Uterus (tissue), 4 donors: ENCODE results near the gene LRRC26. TPM values are rescaled to one million over a fixed set of nuclear protein-coding genes. Genes with fewer than 3 reads are reported as not detected.

ENCODE experiments used
- DNase-seq, 2 donors: peaks; one replicate each; pipeline ENCODE4 v3.0.0-alpha.2; 2019 to 2020
- H3K27ac ChIP-seq, 2 donors: fragments of 200-600 bp; sonication (generic); 1 replicate in 1 of 2; 2 replicates in 1 of 2; pipeline ENCODE4 v1.5.1; 2016 to 2018
- H3K27me3 ChIP-seq, 2 donors: fragments of 200-600 bp; sonication (generic); one replicate each; pipeline ENCODE4 v1.5.1; 2018 to 2019; ENCODE audit warnings: control low read depth in 1 of 2
- H3K36me3 ChIP-seq, 2 donors: fragments of 200-600 bp; sonication (generic); one replicate each; pipeline ENCODE4 v1.5.1; 2019; ENCODE audit warnings: control low read depth in 1 of 2
- H3K4me1 ChIP-seq, 2 donors: fragments of 200-600 bp; sonication (generic); one replicate each; pipeline ENCODE4 v1.5.1; 2018 to 2019; ENCODE audit warnings: control low read depth in 1 of 2
- H3K4me3 ChIP-seq, 2 donors: fragments of 200-600 bp; sonication (generic); 1 replicate in 1 of 2; 2 replicates in 1 of 2; pipeline ENCODE4 v1.5.1; 2018 to 2019; ENCODE audit warnings: mild to moderate bottlenecking in 1 of 2
- H3K9me3 ChIP-seq, 2 donors: fragments of 200-600 bp; sonication (generic); one replicate each; pipeline ENCODE4 v1.5.1; 2019; ENCODE audit warnings: control low read depth in 1 of 2
- POLR2A ChIP-seq, 2 donors: fragments of 450-650 bp; IDR thresholded peaks; one replicate each; pipeline ENCODE4 v1.6.1; 2016; ENCODE audit warnings: antibody characterized with exemption in 2 of 2, mild to moderate bottlenecking in 1 of 2, moderate library complexity in 1 of 2
- intact Hi-C: fragments of 100-400 bp; cut with DNase I; formaldehyde crosslinking; loops from one replicate; pipeline ENCODE4 v1.15.1; 2023; ENCODE audit warnings: low total_unique reads
- total RNA-seq, 4 donors: library from RNA; depleted of rRNA in 3 of 4; stranded (reverse); fragments of >200 nt in 3 of 4; gene quantifications; one replicate each; pipeline versions ENCODE4 v1.1.0 to v1.2.4, GENCODE V29; 2014 to 2023
- TF ChIP-seq, protein P1 (sequence below), 4 experiments: fragments of 200-600 bp in 2 of 4; fragments of 450-650 bp in 2 of 4; sonication (generic) in 2 of 4; IDR thresholded peaks; one replicate each; pipeline ENCODE4 v1.5.1; 2016 to 2019; ENCODE audit warnings: antibody characterized with exemption in 4 of 4, mild to moderate bottlenecking in 2 of 4, moderate library complexity in 1 of 4
- donor health status: DM: yes; HTN: yes; CAD: no.

Gene LRRC26
- total RNA-seq, 4 donors from 2014 or later = 0.29 TPM; not detected in 3

DNA sequence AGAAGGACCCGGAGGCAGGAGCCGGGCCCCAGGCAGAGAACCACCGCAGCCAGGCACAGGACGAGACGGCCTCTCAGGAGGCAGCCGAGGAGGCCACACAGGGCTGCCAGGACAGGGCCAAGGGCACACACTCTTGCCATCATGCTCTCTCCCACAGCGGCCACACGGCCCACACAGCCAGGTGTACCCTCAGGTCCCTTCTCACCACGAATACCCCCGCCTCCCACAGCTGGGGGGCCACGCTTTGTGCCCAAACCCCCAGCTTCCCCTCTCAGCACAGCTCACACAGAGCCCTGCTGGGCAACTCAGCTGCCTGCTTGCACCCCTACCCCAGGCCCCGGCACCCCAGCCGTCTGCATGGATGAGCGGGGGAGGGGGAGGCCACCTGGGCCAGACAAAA is 23.9 kb upstream of the LRRC26 start:
- H3K36me3 ChIP-seq = no peaks in the 10 kb centered on the region
- no peaks in the 10 kb centered on the region for H3K9me3 ChIP-seq

DNA sequence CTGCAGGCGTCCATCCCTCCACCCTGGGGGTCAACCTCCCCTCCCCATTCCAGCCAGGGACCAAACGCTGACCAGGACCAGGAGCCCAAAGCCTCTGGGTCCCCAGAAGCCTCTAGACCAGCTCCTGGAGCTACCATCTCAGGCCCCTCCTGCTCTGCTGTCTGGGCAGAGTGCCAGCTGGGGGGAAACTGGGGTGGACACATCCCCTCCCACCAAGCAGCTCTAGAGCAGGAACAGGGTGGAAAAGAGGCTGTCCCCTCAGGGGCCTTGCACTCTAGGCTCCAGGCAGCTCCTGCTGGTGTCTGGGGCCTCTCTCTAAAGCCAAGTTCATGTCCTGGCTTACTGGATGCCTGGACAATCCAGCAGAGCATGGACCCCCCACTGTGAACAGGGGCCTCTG is 23.0 kb upstream of the LRRC26 start:
- Histone ChIP-seq H3K27ac (no peak overlapping the region), H3K4me3 (no peak overlapping the region), H3K9me3 (no peaks in the 10 kb centered on the region), H3K4me1 (peaks cover 5 to 9% of the 10 kb centered on the region in 2 donors), H3K36me3 (no peaks in the 10 kb centered on the region), H3K27me3 (no peaks in the 10 kb centered on the region)
- no peak for DNase-seq
- intact Hi-C loops = no loop called here
- TF ChIP-seq POLR2A (IDR thresholded peaks at IDR 0.05) = no peak

More for the DNA sequence above, 23.9 kb upstream of the LRRC26 start:
- no peaks in the 10 kb centered on the region for H3K27me3 ChIP-seq
- no peak for TF ChIP-seq POLR2A (IDR thresholded peaks at IDR 0.05)
- TF ChIP-seq, protein P1, sequence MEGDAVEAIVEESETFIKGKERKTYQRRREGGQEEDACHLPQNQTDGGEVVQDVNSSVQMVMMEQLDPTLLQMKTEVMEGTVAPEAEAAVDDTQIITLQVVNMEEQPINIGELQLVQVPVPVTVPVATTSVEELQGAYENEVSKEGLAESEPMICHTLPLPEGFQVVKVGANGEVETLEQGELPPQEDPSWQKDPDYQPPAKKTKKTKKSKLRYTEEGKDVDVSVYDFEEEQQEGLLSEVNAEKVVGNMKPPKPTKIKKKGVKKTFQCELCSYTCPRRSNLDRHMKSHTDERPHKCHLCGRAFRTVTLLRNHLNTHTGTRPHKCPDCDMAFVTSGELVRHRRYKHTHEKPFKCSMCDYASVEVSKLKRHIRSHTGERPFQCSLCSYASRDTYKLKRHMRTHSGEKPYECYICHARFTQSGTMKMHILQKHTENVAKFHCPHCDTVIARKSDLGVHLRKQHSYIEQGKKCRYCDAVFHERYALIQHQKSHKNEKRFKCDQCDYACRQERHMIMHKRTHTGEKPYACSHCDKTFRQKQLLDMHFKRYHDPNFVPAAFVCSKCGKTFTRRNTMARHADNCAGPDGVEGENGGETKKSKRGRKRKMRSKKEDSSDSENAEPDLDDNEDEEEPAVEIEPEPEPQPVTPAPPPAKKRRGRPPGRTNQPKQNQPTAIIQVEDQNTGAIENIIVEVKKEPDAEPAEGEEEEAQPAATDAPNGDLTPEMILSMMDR (IDR thresholded peaks at IDR 0.05) = no peak
- no peak overlapping the region for H3K27ac ChIP-seq
- no peak for DNase-seq
- H3K4me3 ChIP-seq = no peak overlapping the region
- peaks cover 5 to 14% of the 10 kb centered on the region in 2 donors for H3K4me1 ChIP-seq
- intact Hi-C loops = no loop called here

DNA sequence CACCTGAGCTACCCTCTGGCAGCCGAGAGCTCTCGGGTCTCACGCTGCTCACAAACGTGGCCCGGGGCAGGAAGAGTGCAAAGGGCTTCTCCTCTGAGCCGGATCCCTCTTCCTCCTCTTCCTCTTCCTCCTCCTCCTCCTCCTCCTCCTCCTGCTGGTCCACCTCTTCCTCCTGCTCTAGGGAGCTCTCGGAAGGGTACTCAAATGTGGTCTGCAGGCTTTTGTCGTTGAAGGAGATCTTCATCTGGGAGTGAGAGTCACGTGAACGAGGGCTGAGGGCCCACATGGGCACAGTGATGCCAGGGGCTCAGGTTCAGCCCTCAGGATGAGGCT is 22.6 kb upstream of the LRRC26 start:
- no peaks in the 10 kb centered on the region for H3K9me3 ChIP-seq
- intact Hi-C loops = no loop called here
- DNase-seq = no peak
- H3K36me3 ChIP-seq = no peaks in the 10 kb centered on the region
- no peak for TF ChIP-seq POLR2A (IDR thresholded peaks at IDR 0.05)
- TF ChIP-seq, protein P1 (IDR thresholded peaks at IDR 0.05) = no peak
- H3K4me1 ChIP-seq = peaks cover 5 to 10% of the 10 kb centered on the region in 2 donors
- no peak overlapping the region for H3K4me3 ChIP-seq
- H3K27me3 ChIP-seq = no peaks in the 10 kb centered on the region
- no peak overlapping the region for H3K27ac ChIP-seq

DNA sequence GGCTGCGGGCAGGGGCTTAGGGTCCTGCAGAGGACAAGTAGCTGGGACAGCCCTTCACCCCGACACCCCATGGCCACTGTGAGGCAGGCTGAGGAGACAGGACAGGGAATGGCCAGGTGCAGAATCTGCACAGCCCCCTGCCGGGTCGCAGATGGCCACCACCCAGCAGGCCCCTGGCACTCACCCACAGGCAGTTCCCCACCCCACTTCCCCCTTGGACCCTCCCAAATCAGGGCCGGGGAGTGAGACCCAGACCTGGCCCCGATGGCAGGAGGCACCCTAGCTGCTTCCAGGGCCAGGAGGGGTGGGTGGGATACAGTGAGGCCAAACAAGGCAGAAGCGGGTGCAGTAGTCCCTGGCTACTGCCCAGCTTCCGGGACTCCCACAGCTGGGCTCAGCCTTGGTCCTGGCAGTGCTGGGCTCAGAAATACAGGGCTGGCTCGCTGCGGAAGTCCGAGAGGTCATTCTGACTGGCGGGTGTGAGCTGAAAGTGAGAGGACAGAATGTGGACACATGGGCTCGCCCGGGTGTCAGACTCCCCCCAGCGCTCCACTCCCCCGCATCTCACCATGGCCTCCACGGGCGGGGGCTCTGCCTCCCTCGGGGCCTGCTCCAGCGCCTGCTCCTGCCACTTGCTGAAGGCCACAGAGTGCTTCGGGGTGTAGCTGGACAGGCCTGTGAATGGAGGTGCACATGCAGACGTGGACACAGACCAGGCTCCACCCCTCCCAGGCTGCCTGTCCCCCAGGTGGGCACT is 22.0 kb upstream of the LRRC26 start:
- H3K4me3 ChIP-seq = no peak overlapping the region
- intact Hi-C loops = no loop called here
- TF ChIP-seq POLR2A (IDR thresholded peaks at IDR 0.05) = no peak
- TF ChIP-seq, protein P1 (IDR thresholded peaks at IDR 0.05) = no peak
- no peaks in the 10 kb centered on the region for H3K27me3 ChIP-seq
- no peak overlapping the region for H3K27ac ChIP-seq
- H3K4me1 ChIP-seq = peaks cover 7 to 16% of the 10 kb centered on the region in 2 donors
- no peaks in the 10 kb centered on the region for H3K36me3 ChIP-seq
- H3K9me3 ChIP-seq = no peaks in the 10 kb centered on the region
- DNase-seq = no peak

DNA sequence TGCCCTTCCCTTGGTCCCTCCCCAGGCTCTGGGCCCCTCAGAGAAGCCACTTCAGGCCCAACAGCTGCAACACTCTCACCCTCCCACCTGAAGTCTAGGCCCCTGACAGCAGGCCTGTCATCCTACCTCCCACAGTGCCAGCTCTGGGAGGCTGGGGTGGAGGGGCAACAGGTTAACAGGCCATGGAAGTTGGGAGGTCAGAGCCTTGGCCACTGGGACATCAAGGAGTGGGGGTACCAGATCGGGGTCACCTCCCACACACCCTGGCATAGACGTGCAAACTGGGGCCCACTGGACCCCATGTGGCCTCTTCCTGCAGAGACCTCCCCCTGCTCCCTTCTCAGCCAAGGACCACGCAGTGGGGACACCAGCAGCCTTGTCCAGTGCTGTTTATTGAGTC is 21.4 kb upstream of the LRRC26 start:
- TF ChIP-seq, protein P1 (IDR thresholded peaks at IDR 0.05) = no peak
- TF ChIP-seq POLR2A (IDR thresholded peaks at IDR 0.05) = no peak
- Histone ChIP-seq H3K4me3 (no peak overlapping the region), H3K36me3 (no peaks in the 10 kb centered on the region), H3K4me1 (peaks cover 14 to 21% of the 10 kb centered on the region in 2 donors), H3K27ac (no peak overlapping the region), H3K9me3 (no peaks in the 10 kb centered on the region), H3K27me3 (no peaks in the 10 kb centered on the region)
- DNase-seq = no peak
- intact Hi-C loops = no loop called here
